Measurements from ENCODE around the gene LAMTOR2.

Gene LAMTOR2

DNA sequence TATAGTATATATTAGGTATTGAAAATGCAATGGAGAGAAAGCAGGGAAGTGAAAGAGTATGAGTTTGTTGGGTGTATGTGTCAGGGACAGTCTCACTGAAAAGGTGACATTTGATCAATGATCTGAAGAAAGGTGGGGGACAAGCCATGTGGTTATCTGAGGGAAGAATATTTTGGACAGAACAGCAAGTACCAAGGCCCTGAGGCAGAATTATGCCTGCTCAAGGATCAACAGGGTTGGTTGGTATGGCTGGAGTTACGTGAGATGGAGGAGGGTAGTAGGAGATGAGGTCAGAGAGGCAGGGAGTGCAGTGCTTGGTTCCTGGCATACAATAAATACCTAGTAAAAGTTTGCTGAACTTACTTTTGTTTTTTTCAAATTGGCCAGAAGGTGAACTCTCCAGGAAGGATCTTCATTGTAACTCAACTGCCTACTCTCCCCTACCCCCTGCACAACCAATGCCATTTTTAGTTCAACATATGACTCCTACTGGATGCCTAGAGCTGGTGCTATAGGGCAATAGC, 1.8 kb downstream of the LAMTOR2 start:
- CTCF ChIA-PET = no interaction called here
- TF ChIP-seq, protein P1, sequence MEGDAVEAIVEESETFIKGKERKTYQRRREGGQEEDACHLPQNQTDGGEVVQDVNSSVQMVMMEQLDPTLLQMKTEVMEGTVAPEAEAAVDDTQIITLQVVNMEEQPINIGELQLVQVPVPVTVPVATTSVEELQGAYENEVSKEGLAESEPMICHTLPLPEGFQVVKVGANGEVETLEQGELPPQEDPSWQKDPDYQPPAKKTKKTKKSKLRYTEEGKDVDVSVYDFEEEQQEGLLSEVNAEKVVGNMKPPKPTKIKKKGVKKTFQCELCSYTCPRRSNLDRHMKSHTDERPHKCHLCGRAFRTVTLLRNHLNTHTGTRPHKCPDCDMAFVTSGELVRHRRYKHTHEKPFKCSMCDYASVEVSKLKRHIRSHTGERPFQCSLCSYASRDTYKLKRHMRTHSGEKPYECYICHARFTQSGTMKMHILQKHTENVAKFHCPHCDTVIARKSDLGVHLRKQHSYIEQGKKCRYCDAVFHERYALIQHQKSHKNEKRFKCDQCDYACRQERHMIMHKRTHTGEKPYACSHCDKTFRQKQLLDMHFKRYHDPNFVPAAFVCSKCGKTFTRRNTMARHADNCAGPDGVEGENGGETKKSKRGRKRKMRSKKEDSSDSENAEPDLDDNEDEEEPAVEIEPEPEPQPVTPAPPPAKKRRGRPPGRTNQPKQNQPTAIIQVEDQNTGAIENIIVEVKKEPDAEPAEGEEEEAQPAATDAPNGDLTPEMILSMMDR (conservative IDR thresholded peaks at IDR 0.05; ENCODE audit: low read depth) = no peak
- POLR2A ChIA-PET (ENCODE audit: low non-redundant PET) = no interaction called here

DNA sequence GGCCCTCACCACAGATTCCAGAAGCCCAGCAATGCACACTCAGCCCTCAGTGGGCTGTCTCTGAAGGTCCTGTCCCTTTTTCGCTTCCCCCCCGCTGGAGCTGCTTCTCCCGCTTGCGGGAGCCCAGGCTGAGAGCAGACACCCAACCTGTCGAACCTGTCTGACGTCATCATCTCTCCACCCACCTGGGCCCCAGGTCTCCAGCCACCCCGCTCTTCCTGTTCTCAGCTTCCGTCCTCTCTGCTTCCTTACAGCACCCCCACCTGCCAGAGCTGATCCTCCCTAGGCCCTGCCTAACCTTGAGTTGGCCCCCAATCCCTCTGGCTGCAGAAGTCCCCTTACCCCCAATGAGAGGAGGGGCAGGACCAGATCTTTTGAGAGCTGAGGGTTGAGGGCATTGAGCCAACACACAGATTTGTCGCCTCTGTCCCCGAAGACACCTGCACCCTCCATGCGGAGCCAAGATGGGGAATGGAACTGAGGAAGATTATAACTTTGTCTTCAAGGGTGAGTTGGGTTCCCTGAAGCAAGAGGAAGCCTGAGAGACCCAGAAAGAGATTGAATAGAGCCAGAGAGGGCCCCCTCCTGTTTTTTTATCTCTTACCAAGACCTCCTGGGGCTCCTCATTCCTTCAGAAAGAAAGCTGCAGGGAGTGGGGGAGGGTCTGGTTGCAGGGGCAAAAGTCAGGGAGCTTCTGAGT, 6.5 kb downstream of the LAMTOR2 start, which contains the start of gene RAB25:
Gene RAB25 (plus strand): TSS at position 224 of the 700 bp plus-strand sequence. CDS start 241 bp downstream, at position 465.
- TF ChIP-seq, protein P1 (conservative IDR thresholded peaks at IDR 0.05; ENCODE audit: low read depth) = no peak
- DNase-seq (ENCODE audit: low spot score) = peak; percentile 96
- no peak within 1 kb of the TSS for H3K27ac ChIP-seq
- ChIA-PET CTCF (interaction anchor here (0.5 to 0.6 kb wide), 2 partner anchors 53 to 128 kb away, joined by 3 read pairs; no protein-coding TSS in a partner anchor), POLR2A (ENCODE audit: low non-redundant PET) (no interaction called here)

More for the DNA sequence above, 1.8 kb downstream of the LAMTOR2 start:
- no peak for DNase-seq (ENCODE audit: low spot score)
- H3K27ac ChIP-seq = no peak overlapping the region

DNA sequence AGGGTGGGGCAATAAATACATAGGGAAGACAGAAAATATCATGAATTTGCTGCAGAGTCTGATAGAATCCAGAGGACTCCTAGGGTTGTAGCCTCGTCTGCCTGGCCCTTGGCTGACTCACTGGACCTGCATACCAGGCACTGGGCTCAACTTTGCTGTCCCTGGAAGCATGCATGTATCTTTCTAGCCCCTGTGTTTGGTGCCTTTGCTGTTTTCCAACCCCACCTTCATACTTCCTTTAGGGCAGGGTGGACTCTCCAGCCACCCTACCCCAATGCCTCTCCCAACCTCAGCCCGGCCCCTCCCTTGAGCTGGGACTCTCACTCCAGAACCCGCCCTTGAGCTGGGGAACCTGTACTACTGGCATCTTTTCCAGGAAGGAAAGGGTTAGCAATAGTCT, 7.6 kb downstream of the LAMTOR2 start:
- peak; percentile 40 for DNase-seq (ENCODE audit: low spot score)
- ChIA-PET POLR2A (ENCODE audit: low non-redundant PET) (no interaction called here), CTCF (interaction anchor here (0.6 to 0.7 kb wide), 2 partner anchors 73 to 163 kb away, joined by 6 to 8 read pairs; no protein-coding TSS in a partner anchor)
- TF ChIP-seq, protein P1 (conservative IDR thresholded peaks at IDR 0.05; ENCODE audit: low read depth) = no peak
- H3K27ac ChIP-seq = no peak overlapping the region

DNA sequence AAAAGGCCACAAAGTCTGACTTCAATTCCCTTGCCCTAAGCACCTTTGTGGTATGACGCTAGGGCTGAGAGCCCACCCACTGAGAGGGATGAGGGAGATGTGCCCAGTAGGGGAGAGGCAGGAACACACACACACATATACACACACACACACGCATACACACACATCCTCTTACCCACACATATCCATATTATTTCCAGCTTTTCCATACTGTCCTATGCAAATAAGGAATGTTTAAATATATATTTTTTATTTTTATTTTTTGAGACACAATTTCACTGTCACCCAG, 9.4 kb downstream of the LAMTOR2 start:
- CTCF ChIA-PET = no interaction called here
- no peak for DNase-seq (ENCODE audit: low spot score)
- no peak overlapping the region for H3K27ac ChIP-seq
- POLR2A ChIA-PET (ENCODE audit: low non-redundant PET) = no interaction called here
- TF ChIP-seq, protein P1 (conservative IDR thresholded peaks at IDR 0.05; ENCODE audit: low read depth) = no peak

DNA sequence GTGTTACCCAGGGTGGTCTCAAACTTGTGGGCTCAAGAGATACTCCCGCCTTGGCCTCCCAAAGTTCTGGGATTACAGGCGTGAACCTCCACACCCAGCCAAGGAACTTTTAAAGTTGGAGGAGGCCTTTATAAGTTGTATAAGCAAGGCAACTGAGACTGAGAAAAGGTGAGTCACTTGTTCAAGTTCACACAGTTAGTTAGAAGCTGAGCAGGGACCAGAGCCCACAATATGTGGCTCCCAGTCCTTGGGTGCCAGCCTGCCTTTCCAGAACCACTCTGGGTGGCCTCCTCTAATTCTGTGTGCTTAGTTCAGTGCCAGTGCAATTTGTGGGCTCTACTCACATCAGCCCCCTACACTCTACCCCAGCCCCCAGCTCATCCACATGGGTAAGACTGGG, 10.0 kb downstream of the LAMTOR2 start:
- H3K27ac ChIP-seq = no peak overlapping the region
- ChIA-PET POLR2A (ENCODE audit: low non-redundant PET) (no interaction called here), CTCF (interaction anchor here (0.6 kb wide), 2 partner anchors 25 to 187 kb away, joined by 4 read pairs; no protein-coding TSS in a partner anchor)
- DNase-seq (ENCODE audit: low spot score) = no peak
- TF ChIP-seq, protein P1 (conservative IDR thresholded peaks at IDR 0.05; ENCODE audit: low read depth) = no peak

DNA sequence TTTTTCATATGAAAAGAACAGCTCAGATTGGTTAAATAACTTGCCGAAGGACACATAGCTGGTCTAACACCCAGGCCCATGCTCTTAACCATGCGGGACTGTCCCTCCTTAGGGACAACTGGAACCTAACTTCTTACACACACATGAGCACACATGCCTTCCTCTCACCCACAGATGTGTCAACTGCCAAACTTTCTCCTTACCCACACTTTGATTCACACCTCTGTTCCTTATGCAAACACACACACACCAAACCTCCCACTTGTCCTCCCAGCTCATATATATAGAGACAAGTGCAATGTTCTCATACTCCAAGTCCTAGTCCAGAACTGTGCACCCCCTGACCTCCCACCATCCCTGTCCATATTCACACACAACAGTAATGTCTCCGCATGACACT, 10.6 kb downstream of the LAMTOR2 start:
- ChIA-PET CTCF (interaction anchor here (0.5 to 0.6 kb wide), 4 partner anchors 8 to 194 kb away, joined by 3 to 5 read pairs (median 4); no protein-coding TSS in a partner anchor), POLR2A (ENCODE audit: low non-redundant PET) (no interaction called here)
- no peak overlapping the region for H3K27ac ChIP-seq
- TF ChIP-seq, protein P1 (conservative IDR thresholded peaks at IDR 0.05; ENCODE audit: low read depth) = no peak
- DNase-seq (ENCODE audit: low spot score) = no peak
